ENCODE data around the gene DENND1C. TPM values are rescaled to one million over a fixed set of nuclear protein-coding genes. Genes with fewer than 3 reads are reported as not detected.
"Not testable (repeated sequence)": the region's sequence is repeated elsewhere in the genome, so short reads cannot be mapped to it uniquely, and the experiment has no call there.

Gene DENND1C
- total RNA-seq, 1 donor from 2014 or later: 0.92 TPM

DNA sequence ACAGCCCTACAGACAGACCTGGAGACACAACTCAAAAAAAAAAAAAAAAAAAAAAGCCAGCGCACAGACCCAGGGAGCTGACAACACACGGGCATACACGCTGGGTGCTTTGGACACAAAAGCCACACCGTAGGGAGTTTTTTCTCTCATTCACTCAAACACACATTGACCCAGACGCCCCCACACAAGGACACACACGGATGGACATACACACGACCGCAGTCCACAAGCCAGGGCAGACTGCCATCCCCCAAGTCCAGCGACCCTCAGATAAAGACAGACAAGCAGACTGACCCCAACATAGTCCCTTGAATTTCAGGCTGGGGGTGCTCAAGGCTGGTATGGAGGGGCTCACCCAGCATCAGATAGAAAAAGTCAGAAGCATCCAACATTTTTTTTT, 32.5 kb upstream of the DENND1C start:
- ATAC-seq (no peak), DNase-seq (ENCODE audit: missing footprints) (no peak)
- intact Hi-C loops (cut with DNase I): loop anchor here (10.0 kb wide), 1 partner anchor 491 kb away; no protein-coding TSS in a partner anchor

DNA sequence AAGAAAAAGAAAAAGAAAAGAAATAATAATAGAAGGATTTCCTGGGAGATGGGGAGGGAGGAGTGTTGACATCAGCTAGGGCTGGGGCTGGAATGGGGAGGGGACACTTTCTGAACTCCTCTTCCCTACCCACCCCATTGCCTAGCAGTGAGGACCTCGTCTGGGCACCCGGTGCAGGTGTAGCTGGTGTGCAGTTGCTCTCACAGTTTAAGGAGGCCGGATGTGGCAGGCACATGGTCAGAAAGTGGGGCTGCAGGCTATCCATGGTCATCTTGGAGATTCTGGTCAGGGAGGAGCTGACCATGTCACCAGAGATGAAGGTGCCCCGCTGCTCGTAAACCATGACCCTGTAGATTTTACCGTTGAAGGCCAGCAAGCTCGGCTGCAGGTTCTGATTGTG, 29.0 kb upstream of the DENND1C start:
- intact Hi-C loops (cut with DNase I): loop anchor here (10.0 kb wide), 1 partner anchor 494 kb away; no protein-coding TSS in a partner anchor
- no peak for DNase-seq (ENCODE audit: missing footprints)
- no peak for ATAC-seq

DNA sequence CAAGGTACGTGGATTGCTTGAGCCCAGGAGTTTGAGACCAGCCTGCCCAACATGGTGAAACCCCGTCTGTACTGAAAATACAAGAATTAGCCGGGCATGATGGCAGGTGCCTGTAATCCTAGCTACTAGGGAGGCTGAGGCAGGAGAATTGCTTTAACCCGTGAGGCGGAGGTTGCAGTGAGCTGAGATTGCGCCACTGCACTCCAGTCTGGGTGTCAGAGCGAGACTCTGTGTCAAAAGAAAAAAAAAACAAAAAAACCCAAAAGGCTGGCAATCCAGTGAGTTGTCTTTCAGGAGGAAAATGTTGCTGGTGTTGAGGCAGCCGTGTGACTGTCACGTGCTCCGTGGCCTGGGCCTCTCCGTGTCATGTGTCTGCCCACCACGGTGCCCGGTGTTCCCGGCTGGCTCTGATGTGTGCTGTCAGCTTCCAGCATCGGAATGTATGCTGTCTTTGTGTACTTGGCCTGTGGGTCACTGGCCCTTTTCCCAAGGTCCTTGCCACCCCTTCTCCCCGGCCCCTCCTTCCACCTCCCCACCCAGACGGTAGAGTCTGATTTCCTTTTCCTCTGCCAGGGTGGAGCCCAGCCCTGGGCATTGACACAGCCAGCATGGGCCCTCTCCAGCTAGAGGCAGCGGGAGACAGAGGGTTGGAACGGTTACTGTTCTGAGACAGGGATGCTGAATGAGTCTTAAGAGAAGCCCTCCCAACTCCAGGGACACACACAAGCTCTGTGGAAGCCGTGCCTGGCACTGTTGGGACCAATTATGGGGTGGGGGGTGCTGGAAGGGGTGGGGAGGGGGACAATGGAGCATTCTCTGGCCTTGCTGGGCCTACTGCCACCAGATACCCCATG, 27.8 kb upstream of the DENND1C start:
- intact Hi-C loops (cut with DNase I): no loop called here
- DNase-seq (ENCODE audit: missing footprints) (peak; percentile 80), ATAC-seq (peak; percentile 63)

DNA sequence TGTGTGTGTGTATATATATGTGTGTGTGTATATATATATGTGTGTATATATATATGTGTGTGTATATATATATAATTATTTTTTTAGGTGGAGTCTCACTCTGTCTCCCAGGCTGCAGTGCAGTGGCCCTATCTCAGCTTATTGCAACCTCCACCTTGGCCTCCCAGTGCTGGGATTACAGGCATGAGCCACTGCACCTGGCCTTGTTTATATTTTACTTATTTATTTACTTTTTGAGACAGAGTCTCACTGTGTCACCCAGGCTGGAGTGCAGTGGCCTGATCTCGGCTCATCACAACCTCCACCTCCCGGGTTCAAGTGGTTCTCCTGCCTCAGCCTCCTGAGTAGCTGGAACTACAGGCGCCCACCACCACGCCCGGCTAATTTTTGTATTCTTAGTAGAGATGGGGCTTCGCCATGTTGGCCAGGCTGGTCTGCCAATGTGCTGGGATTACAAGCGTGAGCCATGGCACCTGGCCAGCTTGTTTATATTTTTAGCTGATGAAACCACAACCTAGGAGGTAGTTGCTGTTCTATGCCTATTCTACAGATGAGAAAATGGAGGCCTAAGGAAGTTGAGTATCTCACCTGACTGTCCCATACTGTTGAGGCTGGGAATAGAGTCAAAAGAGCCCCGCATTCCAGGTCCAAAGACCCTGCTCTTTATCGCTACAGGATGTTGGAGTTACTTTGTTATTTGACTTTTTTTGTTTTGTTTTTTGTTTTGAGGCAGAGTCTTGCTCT, 26.6 kb upstream of the DENND1C start:
- ATAC-seq; intact Hi-C loops (cut with DNase I); DNase-seq (ENCODE audit: missing footprints): not testable (repeated sequence)

DNA sequence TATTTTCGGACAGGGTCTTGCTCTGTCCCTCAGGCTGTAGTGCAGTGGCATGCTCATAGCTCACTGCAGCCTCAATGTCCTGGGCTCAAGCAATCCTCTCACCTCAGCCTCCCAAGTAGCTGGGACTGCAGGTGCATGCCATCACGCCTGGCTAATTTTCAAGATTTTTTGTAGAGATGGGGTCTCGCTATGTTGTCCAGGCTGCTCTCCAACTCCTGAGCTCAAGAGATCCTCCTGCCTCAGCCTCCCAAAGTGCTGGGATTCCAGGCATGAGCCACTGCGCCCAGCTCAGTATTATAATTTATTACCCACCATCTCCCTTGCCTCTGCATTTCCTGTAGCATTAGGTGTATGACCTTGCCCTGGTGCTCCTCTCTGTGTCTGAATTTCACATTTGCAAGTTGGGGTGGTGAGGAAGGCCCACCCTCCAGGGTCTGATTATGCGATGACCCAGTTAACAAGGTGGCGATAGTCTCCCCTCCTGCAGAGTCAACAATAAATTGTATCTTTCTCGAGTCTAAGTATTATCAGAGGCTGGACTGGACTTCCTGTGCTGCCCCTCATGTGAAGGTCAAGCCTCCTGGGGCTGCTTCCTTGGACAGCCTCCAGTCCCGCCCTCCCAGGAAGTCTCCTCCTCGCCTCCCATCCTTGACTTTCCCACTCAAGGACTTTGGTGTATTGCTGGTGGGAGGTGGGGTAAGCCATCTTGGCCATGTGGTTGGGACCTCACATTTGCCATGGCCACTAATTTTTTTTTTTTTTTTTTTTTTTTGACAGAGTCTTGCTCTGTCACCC, 22.0 kb upstream of the DENND1C start:
- ATAC-seq (no peak), DNase-seq (ENCODE audit: missing footprints) (no peak)
- intact Hi-C loops (cut with DNase I): no loop called here

DNA sequence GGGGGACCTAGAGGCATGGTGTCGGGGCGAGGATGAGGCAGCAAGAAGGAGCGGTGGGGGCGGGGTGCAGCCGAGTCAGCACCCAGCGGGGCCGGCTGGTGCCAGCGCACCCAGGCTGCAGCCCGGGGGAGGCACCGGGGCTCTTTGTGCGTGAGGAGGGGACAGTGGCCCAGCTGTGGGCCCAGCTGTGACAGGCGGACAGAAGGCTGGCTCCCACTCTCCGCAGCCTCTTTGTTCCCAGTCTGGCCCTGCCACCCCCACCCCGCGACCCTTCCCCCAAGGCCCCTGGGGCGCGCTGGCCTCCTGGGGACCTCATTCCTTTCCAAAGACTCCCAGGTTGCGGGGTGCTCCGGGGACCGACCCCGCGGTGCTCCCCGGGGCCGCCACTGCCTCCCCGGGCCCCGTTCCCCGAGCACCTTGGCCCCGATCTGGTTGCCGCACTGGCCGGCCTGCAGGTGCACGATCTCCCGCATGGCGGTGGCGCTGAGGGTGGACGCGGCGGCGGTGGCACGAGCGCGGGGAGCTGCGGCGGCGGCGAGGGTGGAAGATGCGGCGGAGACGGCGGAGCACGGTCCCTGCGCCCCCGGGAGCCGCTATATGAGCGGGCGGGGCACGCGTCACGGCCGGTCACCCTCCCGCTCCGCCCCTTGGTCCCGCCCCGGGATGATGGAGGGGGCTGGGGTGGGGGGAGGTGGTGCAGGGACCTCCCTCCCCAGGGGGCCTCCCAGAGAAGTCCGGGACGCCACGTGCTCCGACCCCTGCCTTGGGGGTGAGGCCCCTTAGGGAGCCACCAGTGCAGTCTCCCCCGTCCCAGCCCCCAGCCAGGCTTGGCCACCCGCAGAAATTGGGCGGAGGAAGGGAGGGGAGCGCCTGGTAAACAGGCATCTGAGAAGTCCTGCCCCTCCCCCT, 20.4 kb upstream of the DENND1C start, which contains the start of gene TUBB4A:
Gene TUBB4A, minus strand, starts transcription at position 570 of the 909 bp plus-strand sequence. Its CDS starts 97 bp downstream, at position 473.
- DNase-seq (ENCODE audit: missing footprints) (no peak), ATAC-seq (peak; percentile 73)
- intact Hi-C loops (cut with DNase I): no loop called here

DNA sequence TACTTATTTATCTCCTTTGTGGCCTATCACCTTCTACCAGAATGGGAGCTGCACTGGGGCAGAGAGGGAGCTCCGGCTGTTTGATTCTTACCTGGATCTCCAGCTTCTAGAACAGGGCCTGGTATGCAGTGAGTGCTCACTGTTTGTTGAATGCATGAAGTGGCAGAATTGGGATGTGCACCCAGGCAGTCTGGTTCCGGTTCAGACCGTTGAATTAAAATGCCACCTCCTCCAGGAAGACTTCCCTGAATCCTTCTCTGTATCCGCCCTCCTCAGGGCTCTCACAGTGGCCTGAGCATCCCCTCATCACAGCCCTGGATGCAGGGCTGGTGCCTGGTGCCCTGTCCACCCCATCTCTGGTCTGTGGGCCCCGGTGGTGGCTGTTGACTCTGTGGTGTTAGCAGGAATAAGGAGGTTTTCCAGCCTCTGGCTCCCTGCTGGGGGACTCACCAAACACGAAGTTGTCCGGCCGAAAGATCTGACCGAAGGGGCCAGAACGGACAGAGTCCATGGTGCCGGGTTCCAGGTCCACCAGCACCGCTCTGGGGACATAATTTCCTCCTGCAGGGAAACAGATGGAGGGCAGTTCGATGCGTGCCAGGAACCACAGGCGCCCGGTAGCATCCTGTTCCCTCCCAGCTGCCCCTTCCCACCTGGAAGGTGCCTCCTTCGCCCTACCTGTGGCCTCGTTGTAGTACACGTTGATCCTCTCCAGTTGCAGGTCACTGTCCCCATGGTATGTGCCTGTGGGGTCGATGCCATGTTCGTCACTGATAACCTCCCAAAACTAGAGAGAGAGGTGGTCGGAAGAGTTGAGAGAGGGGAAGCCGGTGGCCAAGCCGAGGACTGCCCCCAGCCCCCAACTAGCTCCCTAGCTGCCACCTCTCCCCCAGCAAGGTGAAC, 19.5 kb upstream of the DENND1C start:
- no peak for DNase-seq (ENCODE audit: missing footprints)
- intact Hi-C loops (cut with DNase I): no loop called here
- no peak for ATAC-seq

DNA sequence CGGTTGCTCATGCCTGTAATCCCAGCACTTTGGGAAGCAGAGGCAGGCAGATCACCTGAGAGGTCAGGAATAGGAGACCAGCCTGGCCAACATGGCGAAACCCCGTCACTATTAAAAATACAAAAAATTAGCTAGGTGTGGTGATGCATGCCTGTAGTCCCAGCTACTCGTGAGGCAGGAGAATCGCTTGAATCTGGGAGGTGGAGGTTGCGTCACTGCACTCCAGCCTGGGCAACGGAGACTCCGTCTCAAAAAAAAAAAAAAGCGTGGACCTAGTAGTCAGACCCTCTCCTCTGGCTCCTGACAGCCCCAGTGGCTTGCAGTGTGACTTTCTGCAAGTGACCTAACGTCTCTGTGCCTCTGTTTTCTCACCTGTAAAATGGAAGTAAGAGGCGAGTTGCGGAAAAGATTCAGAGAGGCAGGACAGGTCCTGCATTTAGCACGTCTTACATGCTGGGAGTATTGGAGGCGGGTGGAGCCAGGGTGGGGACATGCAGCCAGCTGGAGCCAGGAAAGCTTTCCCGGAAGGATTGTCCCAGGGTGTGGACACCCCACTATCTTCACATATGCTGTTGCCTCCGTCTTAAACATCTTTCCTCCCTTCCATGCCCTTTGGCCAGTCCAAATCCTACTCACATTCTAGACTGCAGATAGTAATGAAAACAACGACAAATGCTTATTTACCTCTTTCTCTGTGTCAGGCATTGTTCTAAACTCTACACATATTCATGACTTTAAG, 17.6 kb upstream of the DENND1C start:
- ATAC-seq: no peak
- no peak for DNase-seq (ENCODE audit: missing footprints)
- intact Hi-C loops (cut with DNase I): no loop called here

DNA sequence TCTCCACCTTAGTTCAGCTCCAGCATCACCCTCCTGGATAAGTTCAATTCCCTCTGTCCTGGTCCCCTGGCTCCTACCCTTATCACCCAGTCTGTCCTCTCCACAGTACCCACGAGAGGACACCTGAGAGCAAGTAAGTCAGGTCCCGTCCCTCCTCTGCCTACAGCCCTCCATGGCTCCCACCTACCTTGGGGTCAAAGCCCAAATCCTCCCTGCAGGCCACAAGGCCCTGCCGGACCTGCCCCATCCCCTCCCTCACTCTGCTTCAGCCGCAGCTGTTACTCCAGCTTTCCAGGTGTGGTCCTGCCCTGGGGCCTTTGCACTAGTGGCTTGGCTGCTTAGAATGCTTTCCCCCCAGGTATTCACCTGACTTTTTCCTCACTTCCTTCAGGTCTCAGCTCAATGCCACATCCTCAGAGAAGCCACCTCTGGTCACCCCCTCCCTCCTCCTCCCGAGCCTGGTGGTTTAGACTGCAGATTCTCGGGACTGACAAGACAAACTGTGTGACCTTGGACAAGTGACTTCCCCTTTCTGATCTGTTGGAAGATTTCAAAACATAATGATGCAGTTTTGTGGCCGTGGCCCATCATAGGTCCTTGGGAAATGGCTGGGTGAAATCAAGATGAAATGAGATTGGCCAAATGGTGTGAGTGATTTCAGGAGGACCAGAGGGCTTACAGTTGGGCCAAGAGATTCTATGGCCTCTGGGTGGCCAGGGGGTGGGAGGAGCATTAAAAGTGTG, 16.9 kb upstream of the DENND1C start:
- intact Hi-C loops (cut with DNase I): no loop called here
- ATAC-seq: no peak
- no peak for DNase-seq (ENCODE audit: missing footprints)

DNA sequence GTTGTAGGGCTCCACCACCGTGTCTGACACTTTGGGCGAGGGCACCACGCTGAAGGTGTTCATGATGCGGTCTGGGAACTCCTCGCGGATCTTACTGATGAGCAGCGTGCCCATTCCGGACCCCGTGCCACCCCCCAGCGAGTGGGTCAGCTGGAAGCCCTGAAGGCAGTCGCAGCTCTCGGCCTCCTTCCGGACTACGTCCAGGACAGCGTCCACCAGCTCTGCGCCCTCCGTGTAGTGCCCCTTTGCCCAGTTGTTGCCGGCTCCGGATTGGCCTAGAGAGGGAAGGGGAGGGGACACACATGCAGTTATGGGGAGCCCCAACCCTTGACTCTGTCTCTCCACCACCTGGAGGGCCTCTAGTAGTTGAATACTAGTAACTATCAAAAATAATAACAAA, 14.4 kb upstream of the DENND1C start:
- DNase-seq (ENCODE audit: missing footprints) (no peak), ATAC-seq (no peak)
- intact Hi-C loops (cut with DNase I): no loop called here

DNA sequence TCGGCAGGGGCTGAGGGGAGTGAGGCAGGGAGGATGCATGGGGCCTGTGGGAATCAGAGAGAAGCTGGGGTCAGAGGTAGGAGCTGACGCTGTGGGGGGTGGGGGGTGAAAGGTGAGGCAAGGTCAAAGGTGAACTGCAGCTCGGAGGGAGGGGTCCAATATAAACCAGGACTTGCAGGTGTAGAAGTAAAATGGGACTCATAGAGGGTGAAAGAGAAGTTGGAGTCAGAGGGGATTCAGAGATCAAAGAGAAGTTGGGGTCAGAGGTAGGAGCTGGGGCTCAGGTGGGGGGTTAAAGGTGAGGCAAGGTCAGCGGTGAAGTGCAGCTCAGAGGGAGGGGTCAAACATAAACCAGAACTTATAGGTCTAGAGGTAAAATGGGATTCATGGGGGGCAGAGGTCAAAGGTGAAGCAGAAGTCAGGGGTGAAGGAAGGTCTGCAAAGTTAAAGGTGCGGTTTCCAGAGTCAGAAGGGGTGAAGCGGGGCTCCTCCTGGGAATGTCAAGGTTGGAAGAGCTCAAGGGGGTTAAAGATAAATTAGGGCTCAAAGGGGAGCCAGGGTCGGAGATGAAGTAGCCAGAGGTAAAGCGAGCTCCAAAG, 12.9 kb upstream of the DENND1C start:
- intact Hi-C loops (cut with DNase I): no loop called here
- no peak for ATAC-seq
- no peak for DNase-seq (ENCODE audit: missing footprints)

DNA sequence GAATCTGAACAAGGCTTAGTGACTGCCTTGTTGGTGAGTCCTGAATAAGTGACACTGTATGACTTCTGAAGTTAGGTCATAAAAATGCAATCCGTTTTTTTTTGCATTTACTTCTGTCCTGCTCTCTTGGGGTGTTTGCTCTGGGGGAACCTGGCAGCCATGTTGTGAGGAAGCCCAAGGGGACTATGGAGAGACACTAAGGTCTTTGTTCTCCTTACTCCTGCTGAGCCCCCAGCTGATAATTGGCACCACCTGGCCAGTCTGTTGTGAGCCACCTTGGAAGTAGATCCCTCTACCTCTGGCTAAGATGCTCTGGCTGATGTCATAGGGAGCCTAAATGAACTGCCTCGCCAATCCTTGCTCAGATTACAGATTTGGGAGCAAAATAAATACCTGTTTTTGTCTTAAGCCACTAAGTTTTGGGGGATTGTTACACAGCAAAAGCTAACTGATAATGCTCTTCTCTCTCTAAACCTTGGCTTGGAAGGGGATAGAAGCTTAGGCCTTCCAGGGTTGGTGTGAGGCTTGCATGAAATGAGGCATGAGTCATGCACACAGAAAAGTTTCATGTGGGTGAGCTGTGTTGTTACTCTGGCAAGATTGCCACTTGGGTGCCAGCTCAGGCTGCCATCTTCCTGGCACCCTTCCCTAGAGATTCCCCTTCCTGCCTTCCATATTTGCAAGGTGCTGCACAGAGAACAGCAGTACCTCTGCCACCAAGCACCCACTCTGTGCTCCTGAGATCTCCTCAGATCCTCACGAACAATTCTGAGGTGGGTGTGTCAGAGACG, 10.4 kb upstream of the DENND1C start:
- DNase-seq (ENCODE audit: missing footprints) (no peak), ATAC-seq (no peak)
- intact Hi-C loops (cut with DNase I): no loop called here

DNA sequence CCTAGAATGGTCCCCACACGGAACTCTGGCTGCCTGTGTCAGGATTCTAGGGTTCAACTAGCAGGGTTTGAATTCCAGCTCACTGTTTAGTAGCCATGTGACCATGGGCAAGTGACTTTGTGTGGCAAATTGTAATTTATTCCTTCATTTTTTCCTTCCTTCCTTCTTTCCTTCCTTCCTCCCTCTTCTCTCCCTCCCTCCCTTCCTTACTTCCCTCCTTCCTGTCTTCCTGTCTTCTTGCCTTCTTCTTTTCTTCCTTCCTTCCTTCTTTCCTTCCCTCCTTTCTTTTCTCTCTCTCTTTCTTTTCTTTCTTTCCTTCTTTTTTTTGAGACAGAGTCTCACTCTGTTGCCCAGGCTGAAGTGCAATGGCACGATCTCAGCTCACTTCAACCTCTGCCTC, 8.5 kb upstream of the DENND1C start:
- no peak for ATAC-seq
- no peak for DNase-seq (ENCODE audit: missing footprints)
- intact Hi-C loops (cut with DNase I): no loop called here

DNA sequence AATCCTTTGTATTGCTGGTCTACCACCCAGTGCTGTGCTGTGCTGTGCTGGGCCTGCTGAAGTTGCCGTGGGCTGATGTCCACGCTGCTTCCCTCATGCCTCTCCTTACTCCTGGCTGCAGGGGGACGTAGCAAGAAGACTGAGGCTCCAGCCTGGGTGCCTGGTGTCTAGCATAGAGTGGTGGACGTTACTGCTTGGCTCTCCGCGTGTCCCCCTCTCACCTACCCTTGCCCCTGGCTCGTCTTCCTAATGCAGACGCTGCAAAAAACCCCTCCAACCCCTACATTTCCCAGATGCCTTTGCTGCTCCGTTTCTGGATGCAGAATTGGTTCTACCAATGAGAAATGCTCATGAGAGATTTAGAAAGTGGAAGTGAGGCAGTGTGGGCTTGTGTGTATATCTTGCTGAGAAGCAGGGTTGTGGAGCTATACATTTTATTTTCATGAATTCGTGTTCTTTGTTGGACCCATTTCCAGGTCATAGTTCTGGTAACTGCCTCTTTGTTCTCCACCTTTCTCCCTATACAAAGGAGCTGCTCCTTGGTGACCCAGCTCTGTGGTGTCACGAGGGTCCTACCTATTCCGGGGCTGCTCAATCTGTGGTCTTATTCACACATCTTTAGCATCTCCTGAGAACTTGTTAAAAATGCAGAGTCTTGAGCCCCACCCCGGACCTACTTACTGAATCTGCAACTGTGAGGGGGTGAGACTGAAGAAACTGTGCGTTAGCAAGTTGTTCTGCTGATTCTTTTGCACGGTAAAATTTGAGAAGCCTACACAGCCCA, 7.9 kb upstream of the DENND1C start:
- ATAC-seq (no peak), DNase-seq (ENCODE audit: missing footprints) (no peak)
- intact Hi-C loops (cut with DNase I): no loop called here

All from Right ventricle myocardium inferior (tissue), 1 donor.